Ishikawa (cell line): ENCODE measurements around the gene KCNJ4.

Experiments
- CEBPB ChIP-seq: IDR thresholded peaks from 2 replicates; pipeline ENCODE4 v1.6.1; 2012
- FOXM1 ChIP-seq: IDR thresholded peaks from 2 replicates; pipeline ENCODE4 v1.6.1; 2012; ENCODE audit warnings: low read depth, borderline replicate concordance
- MAX ChIP-seq: IDR thresholded peaks from 2 replicates; pipeline ENCODE4 v1.6.1; 2012
- NFIC ChIP-seq: IDR thresholded peaks from 2 replicates; pipeline ENCODE4 v1.6.1; 2012
- RAD21 ChIP-seq: IDR thresholded peaks from 2 replicates; pipeline ENCODE4 v1.6.1; 2012; ENCODE audit warnings: low read depth
- TAF1 ChIP-seq: IDR thresholded peaks from 2 replicates; pipeline ENCODE4 v1.6.1; 2012; ENCODE audit warnings: low read depth, mild to moderate bottlenecking
- TEAD4 ChIP-seq: IDR thresholded peaks from 2 replicates; pipeline ENCODE4 v1.6.1; 2012
- YY1 ChIP-seq: IDR thresholded peaks from 2 replicates; pipeline ENCODE4 v1.6.1; 2012; ENCODE audit warnings: low read depth

GRCh38 chr22:38479096-38479837 lies 24.3 kb upstream of the KCNJ4 start:
- TF ChIP-seq CEBPB (no peak), FOXM1 (no peak), NFIC (no peak), TEAD4 (peak; percentile 77), RAD21 (no peak), TAF1 (no peak), YY1 (no peak), MAX (no peak)
